HG02623 (cell line): ENCODE results near the gene ERO1A.

Experiments used
- ATAC-seq: cut with Tn5 transposase; IDR thresholded peaks from one replicate; pipeline ENCODE4 v1.9.1; 2021; ENCODE audit warnings: moderate library complexity; ENCODE audit not compliant: unreplicated experiment

Gene ERO1A

DNA sequence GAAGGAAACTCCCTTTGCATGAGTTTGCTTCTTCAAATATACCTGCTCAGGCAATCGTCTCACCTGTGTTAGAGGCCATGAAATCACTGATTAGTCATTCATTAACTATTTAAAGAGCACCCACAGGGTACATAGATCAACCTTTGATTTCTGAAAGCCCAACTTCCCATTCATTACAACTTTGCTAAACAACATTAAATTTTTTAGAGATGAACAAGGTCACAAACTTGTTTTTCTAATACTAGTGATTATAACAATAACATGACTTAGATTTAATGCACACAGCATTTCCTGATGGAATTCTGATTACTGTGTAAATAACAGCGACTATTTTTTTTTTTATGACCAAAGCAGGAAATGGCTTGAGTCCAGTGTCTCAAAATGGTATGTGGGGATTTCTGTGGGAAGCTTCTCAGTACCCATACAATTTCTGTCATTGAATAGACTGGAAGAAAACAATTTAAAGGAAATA, 5.4 kb upstream of the ERO1A start:
- no peak for ATAC-seq

DNA sequence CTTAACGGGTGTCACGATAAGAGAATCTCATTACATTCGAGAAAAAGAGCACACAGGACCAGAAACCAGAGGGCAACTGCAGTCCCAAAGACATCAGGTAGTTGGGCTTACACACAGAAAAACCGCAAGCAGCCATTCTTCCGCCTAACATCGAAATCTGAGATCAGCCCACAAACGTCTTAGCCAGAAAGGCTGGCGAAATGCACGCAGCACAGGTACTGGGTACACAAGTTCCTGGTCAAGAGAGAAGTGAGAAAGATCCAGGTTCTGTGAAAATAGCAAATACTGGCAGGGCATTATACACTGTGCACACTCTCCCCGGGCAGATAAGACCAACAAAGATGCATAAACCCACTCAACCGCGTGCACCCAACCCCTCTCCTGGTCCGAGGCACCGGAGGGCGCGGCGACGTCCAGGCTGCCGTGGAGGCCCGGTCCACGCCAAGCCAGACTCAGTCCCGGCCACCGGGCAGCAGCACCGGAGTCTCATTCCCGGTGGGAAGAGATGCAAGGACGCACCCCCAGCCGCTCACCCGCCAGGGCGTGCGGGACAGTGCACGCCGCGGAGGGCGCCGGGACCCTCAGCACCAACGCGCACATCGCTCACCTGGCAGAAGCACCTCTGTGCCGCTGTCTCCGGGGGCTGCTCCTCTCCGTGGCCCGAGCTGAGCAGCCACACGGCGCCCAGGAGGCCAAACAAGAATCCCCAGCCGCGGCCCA, 437 bp downstream of the ERO1A start:
- ATAC-seq: peak; percentile 35

DNA sequence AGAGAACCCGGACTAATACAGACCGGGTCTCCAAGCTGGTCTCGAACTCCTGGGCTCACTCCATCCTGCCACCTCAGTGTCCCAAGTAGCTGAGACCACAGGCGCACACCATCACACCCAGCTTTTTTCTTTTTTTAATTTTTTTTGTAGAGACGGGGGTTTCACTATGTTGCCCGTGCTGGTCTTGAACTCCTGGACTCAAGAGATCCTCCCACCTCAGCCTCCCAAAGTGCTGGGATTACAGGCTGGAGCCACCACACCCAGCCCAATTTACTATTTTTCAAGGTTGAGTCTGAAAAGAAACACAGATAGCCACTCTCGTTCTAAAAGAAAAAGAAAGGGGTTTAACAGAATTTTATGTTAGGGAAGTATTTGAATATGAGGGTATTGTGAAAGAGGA, 1.8 kb downstream of the ERO1A start:
- no peak for ATAC-seq

- ATAC-seq: no peak
Measured at GRCh38 chr14:52693036-52693435, 2.3 kb downstream of the ERO1A start.

DNA sequence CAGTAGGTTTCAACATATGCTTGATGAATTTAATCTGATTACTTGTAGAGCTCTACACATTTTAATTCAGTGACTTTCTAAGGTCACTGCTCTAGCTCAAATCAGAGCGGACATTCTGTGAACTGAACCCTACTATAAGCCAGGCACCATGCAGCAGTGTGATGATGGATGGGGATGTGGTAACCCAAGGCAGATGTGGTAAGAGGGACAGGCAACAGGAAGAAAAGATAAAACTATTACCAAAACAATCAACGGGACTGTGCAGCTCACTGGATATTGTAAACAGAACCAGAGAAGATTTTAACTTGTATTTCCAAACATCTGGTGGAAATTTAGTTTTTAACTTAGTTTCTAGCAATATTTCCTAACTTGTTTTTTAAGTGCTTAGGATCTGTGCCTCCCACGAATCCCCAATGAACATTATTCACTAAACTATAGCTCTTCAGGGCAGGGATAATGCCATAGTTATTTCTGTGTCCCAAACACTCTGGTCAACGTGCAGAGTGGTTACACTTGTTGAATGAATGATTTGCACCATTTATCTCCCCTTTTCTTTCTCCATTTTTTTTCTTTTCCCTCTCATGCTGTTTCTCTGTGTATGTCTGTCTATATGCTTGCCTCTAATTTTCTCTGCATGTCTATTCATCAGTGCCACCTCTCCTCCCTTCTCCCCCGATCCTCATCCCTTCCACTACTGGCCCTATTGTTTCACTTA, 3.0 kb downstream of the ERO1A start:
- ATAC-seq: no peak

- ATAC-seq: no peak
Measured at GRCh38 chr14:52690983-52691760, 4.2 kb downstream of the ERO1A start.

GRCh38 chr14:52686176-52686575, 9.2 kb downstream of the ERO1A start:
- no peak for ATAC-seq

DNA sequence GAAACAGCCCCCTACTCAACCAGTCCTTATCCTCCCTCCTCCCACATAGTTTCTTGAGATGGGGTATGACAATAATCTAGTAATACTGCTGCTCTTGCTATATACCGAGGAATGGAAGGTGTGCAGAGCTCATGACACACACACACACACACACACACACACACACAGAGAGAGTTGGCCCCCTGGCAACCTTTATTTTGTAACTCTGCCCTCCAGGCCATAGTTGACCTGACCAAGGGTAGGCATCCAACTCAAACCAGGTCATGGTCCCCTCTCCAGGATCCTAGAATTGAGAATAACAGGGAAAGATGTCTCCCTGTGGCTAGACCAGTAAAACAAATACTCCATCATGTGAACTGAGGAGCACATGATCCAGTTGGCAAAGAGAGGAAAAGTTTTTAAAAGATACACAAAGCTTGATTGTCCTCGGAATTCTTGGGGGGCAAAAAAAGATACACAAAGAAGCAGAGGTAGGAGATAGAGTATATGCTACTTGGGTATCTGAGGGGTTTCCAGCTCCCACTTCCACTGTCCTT, 11.3 kb downstream of the ERO1A start:
- ATAC-seq: no peak

- no peak for ATAC-seq
Measured at GRCh38 chr14:52678591-52678990, 16.8 kb downstream of the ERO1A start.

DNA sequence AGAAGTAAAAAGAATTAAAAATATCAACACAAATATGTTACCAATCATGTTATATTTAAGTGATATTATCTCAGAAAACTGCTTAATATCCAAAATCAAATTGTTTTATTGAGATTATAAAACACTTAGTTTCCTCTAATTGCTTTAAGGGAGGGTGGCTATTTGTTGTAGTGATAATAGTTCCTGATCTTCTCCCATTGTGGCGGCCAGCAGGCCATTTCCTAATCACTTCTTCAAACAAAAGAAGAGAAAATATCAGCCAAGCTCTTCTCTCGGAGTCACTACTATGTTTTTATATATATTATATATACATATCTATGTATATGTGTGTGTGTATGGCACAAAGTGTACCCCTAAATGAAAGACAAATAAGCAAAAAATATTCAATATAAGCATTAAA, 31.5 kb downstream of the ERO1A start:
- ATAC-seq: no peak

DNA sequence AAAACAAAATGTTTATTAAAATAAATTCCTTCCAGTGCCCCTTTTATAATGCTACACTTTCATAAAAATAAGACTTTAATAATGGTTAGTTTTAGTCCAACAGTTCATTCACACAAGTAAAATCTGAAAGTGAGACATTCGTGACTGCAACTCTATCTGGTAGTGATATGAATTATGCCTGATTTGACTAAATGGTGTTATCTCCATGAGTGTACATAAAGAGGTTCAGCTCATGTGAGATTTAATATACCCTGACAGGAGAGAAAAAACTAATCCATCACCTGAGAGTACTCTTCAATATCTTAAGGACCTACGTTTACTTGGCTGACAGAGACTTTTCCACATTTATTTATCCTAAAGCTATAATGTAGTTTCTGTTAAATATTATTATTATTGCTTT, 34.0 kb downstream of the ERO1A start:
- ATAC-seq: no peak

DNA sequence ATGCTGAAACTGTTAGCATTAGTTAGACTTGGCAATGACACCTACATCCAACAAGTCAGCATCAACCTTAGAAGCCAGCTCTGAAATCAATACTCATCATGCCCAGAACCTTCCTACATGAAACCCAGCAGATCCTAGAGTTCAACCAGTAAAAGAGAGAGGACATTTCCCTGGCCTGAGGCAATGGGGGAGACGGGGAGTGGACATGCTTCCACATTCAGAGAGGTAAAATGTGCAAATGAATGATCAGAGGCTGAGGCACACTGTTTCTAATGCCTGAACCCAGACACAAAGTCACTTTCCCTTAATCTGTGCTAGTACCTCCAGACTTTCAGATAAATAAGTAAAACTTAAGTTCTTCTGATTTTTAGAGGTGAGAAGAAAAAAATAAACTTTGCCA, 34.5 kb downstream of the ERO1A start:
- ATAC-seq: no peak

GRCh38 chr14:52660325-52660724, 35.0 kb downstream of the ERO1A start:
- ATAC-seq: no peak

GRCh38 chr14:52656905-52657304, 38.5 kb downstream of the ERO1A start:
- no peak for ATAC-seq

DNA sequence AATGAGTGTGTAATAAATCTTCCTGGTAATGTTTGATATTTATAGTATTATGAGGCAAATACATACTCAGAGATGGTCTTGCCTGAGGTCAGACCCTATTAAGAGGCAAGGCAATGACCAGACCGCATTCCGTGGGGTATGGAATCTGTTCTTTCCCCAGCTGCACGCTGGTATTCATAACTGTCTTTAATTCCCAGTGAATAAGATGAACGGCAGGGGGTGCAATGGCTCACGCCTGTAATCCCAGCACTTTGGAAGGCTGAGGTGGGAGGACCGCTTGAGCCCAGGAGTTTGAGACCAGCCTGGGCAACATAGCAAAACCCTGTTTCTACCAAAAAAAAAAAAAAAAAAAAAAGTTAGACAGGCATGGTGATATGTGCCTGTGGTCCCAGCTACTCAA, 44.6 kb downstream of the ERO1A start:
- no peak for ATAC-seq

- ATAC-seq: no peak
Measured at GRCh38 chr14:52649511-52649910, 45.8 kb downstream of the ERO1A start.

- ATAC-seq: no peak
Measured at GRCh38 chr14:52641745-52642144, 53.6 kb downstream of the ERO1A start.

GRCh38 chr14:52640137-52640536, 55.2 kb downstream of the ERO1A start:
- ATAC-seq: no peak

DNA sequence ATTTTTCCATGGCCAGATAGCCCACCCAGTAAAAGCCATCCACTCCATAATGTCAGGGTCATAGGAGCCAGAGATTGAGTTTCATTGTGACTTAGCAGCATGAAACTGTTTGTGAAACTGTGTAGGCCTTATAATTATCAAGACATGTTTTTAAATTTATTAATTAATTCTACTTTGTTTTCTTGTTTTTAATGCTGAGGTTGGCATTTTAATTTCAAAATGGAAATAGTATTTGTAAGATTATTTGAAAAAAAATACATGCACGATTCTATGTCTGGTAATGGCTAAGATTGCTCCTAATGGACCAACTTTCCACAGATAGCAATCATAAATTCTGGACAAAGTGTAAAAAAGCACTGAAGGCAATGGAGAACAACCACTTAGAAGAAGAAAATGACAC, 75.7 kb downstream of the ERO1A start:
- ATAC-seq: no peak

- no peak for ATAC-seq
Measured at GRCh38 chr14:52618602-52619001, 76.8 kb downstream of the ERO1A start.

GRCh38 chr14:52610187-52610586, 85.2 kb downstream of the ERO1A start:
- ATAC-seq: no peak
